Sigmoid colon (tissue), 4 donors: Measurements from ENCODE around the gene SREBF2.

Source experiments
- EP300 ChIP-seq, 4 donors: sonication (generic); formaldehyde crosslinking; IDR thresholded peaks; one replicate each; pipeline ENCODE4 v1.6.1; 2017; ENCODE audit warnings: antibody characterized with exemption in 4 of 4
- TF ChIP-seq, protein P1 (sequence below), 4 experiments: fragments of 450-650 bp in 3 of 4; fragments of 200-600 bp in 1 of 4; IDR thresholded peaks; one replicate each; pipeline ENCODE4 v1.5.1; 2016 to 2019; ENCODE audit warnings: antibody characterized with exemption in 4 of 4, mild to moderate bottlenecking in 3 of 4, moderate library complexity in 2 of 4

GRCh38 chr22:41833369-41834004, 582 bp downstream of the SREBF2 start:
- TF ChIP-seq, protein P1, sequence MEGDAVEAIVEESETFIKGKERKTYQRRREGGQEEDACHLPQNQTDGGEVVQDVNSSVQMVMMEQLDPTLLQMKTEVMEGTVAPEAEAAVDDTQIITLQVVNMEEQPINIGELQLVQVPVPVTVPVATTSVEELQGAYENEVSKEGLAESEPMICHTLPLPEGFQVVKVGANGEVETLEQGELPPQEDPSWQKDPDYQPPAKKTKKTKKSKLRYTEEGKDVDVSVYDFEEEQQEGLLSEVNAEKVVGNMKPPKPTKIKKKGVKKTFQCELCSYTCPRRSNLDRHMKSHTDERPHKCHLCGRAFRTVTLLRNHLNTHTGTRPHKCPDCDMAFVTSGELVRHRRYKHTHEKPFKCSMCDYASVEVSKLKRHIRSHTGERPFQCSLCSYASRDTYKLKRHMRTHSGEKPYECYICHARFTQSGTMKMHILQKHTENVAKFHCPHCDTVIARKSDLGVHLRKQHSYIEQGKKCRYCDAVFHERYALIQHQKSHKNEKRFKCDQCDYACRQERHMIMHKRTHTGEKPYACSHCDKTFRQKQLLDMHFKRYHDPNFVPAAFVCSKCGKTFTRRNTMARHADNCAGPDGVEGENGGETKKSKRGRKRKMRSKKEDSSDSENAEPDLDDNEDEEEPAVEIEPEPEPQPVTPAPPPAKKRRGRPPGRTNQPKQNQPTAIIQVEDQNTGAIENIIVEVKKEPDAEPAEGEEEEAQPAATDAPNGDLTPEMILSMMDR (IDR thresholded peaks at IDR 0.05) = no peak
- TF ChIP-seq EP300 (IDR thresholded peaks at IDR 0.05) = no peak
